Activated naive CD4-positive, alpha-beta T cell treated with anti-CD3 and anti-CD28 coated beads, Interleukin-2, amount 50 U/mL, for 24 hours (primary cell): Measurements from ENCODE around the gene SLU7.

Experiments used
- H3K27ac Mint-ChIP-seq: one replicate; pipeline ENCODE4 v1.8.0; 2021; ENCODE audit warnings: mild to moderate bottlenecking, mixed read lengths
- H3K27me3 Mint-ChIP-seq: one replicate; pipeline ENCODE4 v1.8.0; 2021; ENCODE audit warnings: mixed read lengths
- H3K36me3 Mint-ChIP-seq: one replicate; pipeline ENCODE4 v1.8.0; 2021; ENCODE audit warnings: mixed read lengths
- H3K4me1 Mint-ChIP-seq: one replicate; pipeline ENCODE4 v1.8.0; 2021; ENCODE audit warnings: mixed read lengths
- H3K4me3 Mint-ChIP-seq: one replicate; pipeline ENCODE4 v1.8.0; 2021; ENCODE audit warnings: mild to moderate bottlenecking, mixed read lengths
- H3K9me3 Mint-ChIP-seq: one replicate; pipeline ENCODE4 v1.8.0; 2021; ENCODE audit warnings: mixed read lengths

SLU7 gene

DNA sequence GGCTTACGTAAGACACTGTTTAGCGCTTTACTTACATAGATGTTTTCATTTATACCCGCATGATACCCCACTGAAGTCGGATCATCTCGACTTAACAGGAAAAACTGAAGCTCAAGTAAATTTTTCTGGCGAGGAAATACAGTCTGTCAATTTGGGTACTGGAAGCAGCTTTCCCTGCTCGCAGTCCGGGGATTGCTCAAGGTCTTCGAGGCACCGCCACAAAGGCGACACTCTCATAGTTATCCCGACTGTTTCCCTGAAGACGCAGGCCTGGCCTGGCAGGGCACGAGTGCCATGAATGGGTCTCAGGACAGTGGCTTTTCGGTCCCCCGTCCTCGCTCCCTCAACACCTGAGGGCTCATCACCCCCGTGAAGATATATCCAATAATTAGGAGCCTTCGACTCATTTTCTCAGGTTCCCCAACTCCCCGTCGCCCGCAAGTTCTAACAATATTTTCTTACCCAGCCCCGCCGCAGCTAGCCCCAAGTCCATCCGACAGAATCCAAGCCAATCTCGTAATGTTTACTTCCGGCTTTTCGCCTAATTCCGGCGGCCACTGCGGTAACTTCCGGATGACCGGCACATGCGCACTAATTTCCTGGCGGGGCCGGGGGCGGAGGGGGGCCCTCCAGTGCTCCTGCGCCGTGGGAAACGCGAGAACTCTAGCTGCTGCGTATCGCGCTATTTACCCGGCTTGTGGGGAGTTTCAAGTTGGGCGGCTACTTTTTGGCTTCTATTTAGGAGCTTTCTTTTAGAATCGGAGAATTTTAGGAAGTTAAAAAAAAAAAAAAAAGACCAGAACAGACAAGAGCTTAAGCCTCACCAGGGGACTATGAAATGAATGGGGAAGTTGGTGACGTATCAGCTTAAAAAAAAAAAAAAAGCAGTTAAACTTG lies at the start of gene SLU7:
Gene SLU7, minus strand, starts transcription at position 521 of the 897 bp plus-strand sequence. CDS start 3,787 bp downstream, outside the sequence.
- H3K27ac Mint-ChIP-seq, result peak within 1 kb of the TSS; percentile 98
- H3K36me3 Mint-ChIP-seq, result peaks cover 2% of the 10 kb centered on the region
- H3K9me3 Mint-ChIP-seq, result no peaks in the 10 kb centered on the region
- H3K27me3 Mint-ChIP-seq, result no peaks in the 10 kb centered on the region
- H3K4me3 Mint-ChIP-seq, result peak within 1 kb of the TSS; percentile 97
- peaks cover 84% of the 10 kb centered on the region for H3K4me1 Mint-ChIP-seq

DNA sequence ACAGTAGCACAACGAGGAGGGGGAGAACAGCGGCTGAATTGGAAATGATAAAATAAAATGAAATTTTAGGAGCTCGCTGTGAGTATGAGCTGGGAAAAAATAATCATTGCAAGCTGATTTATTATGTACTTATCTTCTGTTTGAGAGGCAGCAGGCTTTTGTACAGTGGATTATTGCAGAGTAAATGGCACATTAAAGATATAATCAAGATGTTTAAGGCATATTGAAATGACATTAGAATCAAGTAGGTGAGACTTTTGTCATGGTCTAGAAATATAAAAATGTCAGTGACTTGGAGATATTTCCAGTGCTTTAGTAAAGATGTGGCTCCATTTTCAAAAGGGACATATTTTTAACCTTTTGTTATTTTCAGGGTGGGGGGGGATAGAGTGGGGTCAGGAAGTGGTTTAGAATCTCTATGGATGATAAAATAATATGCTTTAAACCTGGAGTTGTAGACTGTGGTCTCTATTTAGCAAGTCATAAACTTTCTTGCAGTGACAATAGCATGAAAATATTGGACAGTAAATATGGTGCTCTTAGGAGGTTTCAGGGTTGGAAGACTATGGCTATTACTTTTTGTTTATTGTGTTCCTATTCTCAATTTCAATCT lies 49.6 kb upstream of the SLU7 start:
- Mint-ChIP-seq H3K4me3 (peak overlapping the region; percentile 98), H3K9me3 (no peaks in the 10 kb centered on the region), H3K27me3 (no peaks in the 10 kb centered on the region), H3K36me3 (peaks cover 1% of the 10 kb centered on the region), H3K27ac (peak overlapping the region; percentile 99), H3K4me1 (peaks cover 84% of the 10 kb centered on the region)

DNA sequence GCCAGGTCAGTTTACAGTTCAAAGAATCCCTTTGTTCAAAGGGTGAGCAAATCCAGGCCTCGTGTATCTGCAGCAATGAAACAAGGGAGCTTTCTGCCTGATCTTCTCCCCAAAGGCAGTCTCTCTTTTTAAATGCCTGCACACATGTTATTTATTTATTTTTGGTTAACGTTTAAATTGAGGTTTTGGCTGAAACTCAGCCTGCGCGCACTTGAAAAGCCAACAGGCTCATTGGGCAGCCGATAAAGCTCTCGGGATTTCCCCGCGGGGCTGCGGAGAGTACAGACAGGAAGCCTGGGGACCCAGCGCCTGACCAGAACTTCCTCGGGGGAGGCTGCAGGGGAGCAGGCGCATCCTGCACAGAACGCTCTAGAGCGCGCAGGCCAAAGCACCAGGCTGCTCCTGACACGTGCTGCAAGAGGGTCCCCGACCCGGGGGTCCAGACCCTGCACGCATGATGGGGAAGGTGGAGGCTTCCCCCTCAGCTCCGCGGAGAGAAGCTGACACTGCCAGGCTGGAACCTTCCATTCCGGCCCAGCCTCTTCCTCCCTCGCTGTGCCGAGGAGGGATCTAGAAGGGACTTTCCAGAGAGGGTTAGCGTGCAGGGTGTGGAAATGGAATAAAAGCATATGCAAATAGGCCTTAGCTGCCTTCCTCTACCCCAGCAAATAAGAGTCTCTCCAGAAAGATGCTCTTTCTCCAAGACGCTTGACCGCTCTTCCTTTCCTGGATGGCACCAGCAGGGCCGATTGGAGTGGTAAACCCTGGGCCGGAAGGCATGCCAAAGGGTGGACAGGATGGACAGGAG lies 48.9 kb upstream of the SLU7 start:
- H3K4me1 Mint-ChIP-seq, result peaks cover 81% of the 10 kb centered on the region

DNA sequence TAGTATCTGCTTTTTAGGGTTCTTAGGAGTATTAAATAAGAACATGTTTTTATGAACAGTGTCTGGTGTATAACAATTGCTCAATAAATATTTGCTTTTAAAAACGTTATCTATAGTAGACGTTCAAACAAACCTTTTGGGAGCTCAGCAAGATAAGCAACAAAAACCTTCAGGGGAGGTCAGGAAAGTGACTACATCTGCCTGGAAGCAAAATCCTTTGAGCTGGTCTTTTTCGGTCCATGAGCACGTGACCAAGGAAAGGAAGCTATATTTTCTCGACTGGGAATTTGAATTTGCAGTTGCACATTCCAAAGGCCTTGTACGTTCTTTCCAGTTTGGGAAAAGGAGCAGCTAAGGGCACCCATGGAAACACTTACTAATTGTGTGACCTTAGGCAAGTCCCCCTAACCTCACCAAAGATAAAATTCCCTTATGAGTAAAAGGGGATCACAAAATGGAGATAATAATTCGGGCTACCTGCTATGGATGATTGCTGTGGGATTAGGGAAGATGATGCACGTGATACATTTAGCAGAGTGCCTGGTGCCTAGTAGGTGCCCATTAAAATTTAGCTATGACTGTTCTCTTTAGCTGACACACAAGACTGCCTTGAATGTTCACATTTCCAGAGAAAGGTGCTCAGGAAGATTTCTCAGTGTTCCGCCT lies 48.1 kb upstream of the SLU7 start:
- Mint-ChIP-seq H3K4me1 (peaks cover 78% of the 10 kb centered on the region), H3K4me3 (peak overlapping the region; percentile 98), H3K27me3 (no peaks in the 10 kb centered on the region), H3K27ac (peak overlapping the region; percentile 99), H3K9me3 (no peaks in the 10 kb centered on the region), H3K36me3 (no peaks in the 10 kb centered on the region)

More for the DNA sequence above, 48.9 kb upstream of the SLU7 start:
- Mint-ChIP-seq H3K27ac (peak overlapping the region; percentile 99), H3K4me3 (peak overlapping the region; percentile 98), H3K9me3 (no peaks in the 10 kb centered on the region), H3K36me3 (no peaks in the 10 kb centered on the region), H3K27me3 (no peaks in the 10 kb centered on the region)

DNA sequence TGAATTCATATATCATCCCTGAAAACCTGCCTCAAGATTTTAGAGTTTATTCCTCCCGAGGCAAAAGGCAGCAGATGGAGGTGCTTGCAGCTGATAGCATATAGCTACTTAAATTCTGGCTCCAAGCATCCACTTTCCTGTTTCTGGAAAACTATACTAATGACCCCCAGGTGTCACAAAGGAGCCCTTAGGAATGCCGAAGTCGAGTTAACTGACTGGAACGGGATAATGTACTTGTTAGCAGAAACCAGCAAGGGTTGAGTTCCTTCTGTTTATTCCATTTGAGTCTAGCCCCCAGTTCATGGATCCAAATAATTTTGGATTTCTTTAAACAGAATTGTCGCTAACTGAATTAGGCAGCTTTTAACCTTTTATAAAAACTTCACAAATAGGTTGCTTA lies 47.2 kb upstream of the SLU7 start:
- no peaks in the 10 kb centered on the region for H3K9me3 Mint-ChIP-seq
- H3K27ac Mint-ChIP-seq, result no peak overlapping the region
- H3K27me3 Mint-ChIP-seq, result no peaks in the 10 kb centered on the region
- no peaks in the 10 kb centered on the region for H3K36me3 Mint-ChIP-seq
- peaks cover 70% of the 10 kb centered on the region for H3K4me1 Mint-ChIP-seq
- no peak overlapping the region for H3K4me3 Mint-ChIP-seq

DNA sequence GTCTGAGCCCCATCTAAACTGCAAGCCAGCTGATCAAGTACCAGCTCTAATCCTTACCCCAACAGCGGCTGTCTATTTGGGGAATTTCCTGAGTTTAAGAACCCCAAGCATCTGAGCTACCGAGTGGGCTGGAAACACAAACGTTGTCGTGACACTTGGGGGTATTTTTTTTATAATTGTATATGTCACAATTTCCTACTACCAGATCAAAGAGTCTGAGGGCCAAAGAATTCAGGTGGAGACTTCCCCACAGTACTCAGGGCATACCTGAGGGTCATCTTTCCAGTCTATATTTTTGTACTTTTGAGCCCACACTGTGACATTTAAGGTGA lies 45.6 kb upstream of the SLU7 start:
- Mint-ChIP-seq H3K4me1 (peaks cover 58% of the 10 kb centered on the region), H3K27me3 (no peaks in the 10 kb centered on the region), H3K27ac (peak overlapping the region; percentile 94), H3K36me3 (no peaks in the 10 kb centered on the region), H3K4me3 (peak overlapping the region; percentile 45), H3K9me3 (no peaks in the 10 kb centered on the region)

DNA sequence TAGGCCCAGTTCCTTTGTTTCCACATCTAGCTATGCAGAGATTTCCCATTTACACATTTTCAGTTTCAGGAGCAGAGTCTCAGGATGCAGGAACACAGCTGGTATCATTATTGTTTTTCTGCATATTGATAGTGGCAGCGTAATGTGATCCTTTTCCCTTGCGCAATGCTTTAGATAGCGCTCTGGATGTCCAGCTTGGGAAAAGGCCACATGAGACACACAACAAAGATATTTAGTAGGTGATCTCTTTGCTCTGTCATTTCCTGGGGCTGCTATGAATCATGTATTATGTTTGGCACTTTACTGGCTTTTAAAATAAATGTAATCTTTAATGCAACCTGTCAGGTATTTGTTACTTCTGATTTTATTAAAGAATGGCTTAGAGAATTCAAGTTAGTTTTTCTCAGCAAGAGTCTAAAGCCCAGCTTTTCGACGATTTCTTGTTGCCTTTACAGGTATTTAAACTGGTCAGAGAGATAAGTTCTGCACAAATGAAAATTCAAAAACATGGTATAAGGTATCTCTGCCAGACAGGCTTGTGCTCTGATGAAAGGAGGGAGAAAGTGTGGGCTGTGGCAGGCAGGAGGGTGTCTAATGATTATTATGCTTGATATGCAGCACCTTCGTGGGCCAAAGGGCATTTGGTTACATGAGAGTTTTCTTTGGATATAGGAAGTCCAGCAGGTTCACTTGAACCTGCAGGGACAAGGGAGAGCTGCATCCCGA lies 45.0 kb upstream of the SLU7 start:
- Mint-ChIP-seq H3K27me3 (no peaks in the 10 kb centered on the region), H3K36me3 (no peaks in the 10 kb centered on the region), H3K4me1 (peaks cover 58% of the 10 kb centered on the region), H3K9me3 (no peaks in the 10 kb centered on the region), H3K27ac (peak overlapping the region; percentile 94), H3K4me3 (peak overlapping the region; percentile 45)

DNA sequence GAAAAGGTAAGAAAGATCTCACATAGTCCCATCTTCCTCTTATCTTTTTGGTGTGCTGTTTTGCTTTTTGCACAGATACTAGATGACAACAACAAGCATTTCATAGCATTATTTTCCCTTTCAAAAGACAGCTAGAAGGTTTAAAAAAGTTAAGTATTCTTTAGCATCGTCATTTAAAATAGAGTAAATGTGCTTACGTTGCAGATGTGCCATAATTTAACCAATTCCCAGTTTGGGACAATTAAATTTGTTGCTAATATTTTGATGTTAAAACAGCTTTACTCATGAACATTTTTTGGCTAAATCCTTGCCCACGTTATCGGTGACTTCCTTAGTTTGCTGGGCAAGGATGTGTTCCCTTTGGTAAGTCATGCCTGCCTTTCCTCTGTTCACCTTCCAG lies 44.3 kb upstream of the SLU7 start:
- H3K36me3 Mint-ChIP-seq, result no peaks in the 10 kb centered on the region
- no peaks in the 10 kb centered on the region for H3K27me3 Mint-ChIP-seq
- H3K4me1 Mint-ChIP-seq, result peaks cover 54% of the 10 kb centered on the region
- no peak overlapping the region for H3K27ac Mint-ChIP-seq
- no peak overlapping the region for H3K4me3 Mint-ChIP-seq
- H3K9me3 Mint-ChIP-seq, result no peaks in the 10 kb centered on the region

DNA sequence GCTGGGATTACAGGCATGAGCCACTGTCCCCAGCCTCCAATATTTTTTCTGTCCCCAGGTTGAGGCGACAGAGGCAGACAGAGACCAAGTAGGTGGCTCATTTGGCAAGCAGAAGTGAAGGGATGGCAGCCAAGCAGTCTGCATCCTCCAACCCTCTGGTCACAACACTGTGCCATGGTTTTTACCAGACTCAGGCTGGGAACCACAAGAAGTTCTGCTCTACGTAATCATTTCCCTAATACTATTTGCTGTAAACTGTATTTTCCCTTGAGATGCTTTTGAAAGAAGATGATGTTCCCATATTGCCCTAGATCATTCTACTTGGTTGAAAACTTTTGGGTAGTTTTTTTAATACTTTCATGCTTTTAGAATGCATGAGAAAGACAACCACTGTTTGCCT lies 43.3 kb upstream of the SLU7 start:
- peaks cover 44% of the 10 kb centered on the region for H3K4me1 Mint-ChIP-seq
- no peaks in the 10 kb centered on the region for H3K27me3 Mint-ChIP-seq
- no peaks in the 10 kb centered on the region for H3K9me3 Mint-ChIP-seq
- no peak overlapping the region for H3K4me3 Mint-ChIP-seq
- H3K27ac Mint-ChIP-seq, result no peak overlapping the region
- no peaks in the 10 kb centered on the region for H3K36me3 Mint-ChIP-seq

DNA sequence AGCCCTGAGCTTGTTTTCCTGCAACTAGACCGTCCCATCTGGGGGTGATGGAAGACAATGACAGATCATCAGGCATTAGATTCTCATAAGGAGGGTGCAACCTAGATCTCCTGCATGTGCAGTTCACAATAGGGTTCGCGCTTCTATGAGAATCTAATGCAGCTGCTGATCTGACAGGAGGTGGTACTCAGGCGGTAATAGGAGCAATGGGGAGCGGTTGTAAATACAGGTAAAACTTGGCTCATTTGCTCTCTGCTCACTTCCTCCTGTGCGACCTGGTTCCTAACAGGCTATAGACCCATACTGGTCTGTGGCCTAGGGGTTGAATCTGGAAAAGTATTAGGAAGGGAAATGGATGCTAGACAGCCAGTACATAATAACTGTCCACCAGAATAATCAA lies 42.5 kb upstream of the SLU7 start:
- Mint-ChIP-seq H3K27ac (no peak overlapping the region), H3K9me3 (no peaks in the 10 kb centered on the region), H3K36me3 (no peaks in the 10 kb centered on the region), H3K27me3 (no peaks in the 10 kb centered on the region), H3K4me1 (peaks cover 36% of the 10 kb centered on the region), H3K4me3 (no peak overlapping the region)

DNA sequence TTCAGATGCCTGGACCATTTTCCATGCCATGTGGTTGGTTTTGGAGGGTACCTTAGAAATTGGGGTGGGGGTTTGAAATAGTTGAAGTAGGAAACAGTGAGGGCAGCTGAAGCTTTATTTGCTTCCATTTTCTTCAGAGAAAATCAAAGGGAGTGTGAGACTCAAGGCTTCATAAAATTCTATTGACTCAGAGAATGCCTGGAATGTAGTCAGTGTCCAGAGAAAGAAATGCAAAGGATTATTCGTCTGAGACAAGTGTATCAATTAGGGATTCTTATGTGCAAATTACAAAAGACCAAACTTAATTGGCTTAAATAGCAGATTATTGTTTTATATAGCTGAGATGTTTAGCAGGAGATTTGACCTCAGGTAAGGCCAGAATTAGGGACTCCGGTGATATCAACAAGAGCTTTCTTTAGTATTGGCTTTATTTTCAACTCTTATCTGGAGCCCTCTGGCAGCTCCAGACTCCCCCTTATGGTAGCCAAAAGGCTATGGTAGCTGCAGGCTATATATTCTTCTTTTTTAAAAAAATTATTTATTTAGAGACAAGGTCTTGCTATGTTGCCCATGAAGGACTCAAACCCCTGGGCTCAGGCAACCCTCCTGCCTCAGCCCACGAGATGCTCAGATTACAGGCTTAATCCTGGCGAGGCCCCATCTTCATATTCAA lies 41.6 kb upstream of the SLU7 start:
- no peak overlapping the region for H3K4me3 Mint-ChIP-seq
- H3K27me3 Mint-ChIP-seq, result peaks cover under 1% of the 10 kb centered on the region
- H3K36me3 Mint-ChIP-seq, result no peaks in the 10 kb centered on the region
- H3K27ac Mint-ChIP-seq, result no peak overlapping the region
- H3K4me1 Mint-ChIP-seq, result peaks cover 29% of the 10 kb centered on the region
- H3K9me3 Mint-ChIP-seq, result no peaks in the 10 kb centered on the region

DNA sequence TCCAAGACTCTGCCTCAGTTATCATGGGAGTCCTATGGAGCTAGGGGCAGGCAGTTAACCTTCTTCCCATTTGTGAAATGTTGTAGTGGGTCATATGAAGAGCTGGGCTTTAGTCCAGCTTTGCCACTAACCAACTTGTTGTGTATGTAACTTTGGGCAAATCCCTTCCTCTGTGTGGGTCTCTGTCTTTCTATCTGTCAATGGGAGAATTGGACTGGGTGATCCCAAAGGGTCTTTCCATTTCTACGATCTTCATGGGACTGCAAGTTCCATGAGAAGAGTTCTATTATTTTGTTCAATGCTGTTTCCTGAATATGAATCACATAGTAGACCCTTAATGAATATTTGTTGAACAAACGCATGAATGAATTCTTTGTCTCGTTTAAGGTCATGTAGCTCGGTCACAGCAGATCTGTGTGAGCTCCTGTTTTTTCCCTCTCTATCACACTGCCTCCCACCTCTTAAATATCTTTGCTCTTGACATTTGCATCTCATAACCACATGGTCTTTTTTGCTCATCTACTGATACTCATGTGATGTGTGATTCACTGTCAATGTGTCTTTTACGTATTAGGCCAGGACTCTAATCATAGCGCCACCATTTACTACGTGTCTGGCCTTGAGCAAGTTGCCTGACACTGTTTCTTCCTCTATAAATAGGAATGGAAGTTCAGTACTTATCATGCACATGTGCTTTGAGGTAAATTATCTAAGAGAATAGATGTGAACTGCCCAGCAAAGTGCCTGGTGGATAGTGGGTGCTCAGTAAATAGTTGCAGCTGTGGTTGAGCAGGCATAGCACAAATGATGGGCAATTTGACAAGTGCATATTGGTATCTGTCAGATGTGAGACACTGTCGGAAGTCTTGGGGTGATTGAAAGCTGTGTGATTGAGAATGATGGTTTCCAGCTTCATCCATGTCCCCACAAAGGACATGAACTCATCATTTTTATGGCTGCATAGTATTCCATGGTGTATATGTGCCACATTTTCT lies 40.2 kb upstream of the SLU7 start:
- Mint-ChIP-seq H3K4me3 (no peak overlapping the region), H3K27ac (peak overlapping the region; percentile 10), H3K36me3 (peaks cover 2% of the 10 kb centered on the region)

DNA sequence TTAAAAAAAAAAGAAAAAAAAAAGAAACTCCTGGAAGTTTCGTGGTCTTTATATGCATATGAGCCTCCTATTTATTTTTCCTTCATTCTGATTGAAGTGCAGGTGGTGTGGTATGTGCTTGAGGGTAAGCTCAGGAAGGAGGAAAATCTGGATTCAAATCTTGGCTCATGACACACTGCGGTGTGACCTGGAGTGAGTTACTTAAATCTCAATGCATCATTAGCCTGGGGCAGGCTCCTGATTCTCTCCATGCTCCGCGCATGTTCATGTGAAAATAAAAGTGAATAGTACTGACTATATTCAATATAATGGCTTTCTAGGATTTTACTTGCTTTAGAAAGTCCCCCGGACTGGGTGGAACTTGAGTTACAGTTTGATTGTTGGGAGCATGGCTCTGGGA lies 38.4 kb upstream of the SLU7 start:
- H3K4me3 Mint-ChIP-seq, result no peak overlapping the region
- H3K4me1 Mint-ChIP-seq, result peaks cover 7% of the 10 kb centered on the region
- H3K27me3 Mint-ChIP-seq, result peaks cover 2% of the 10 kb centered on the region
- no peak overlapping the region for H3K27ac Mint-ChIP-seq
- H3K9me3 Mint-ChIP-seq, result no peaks in the 10 kb centered on the region
- peaks cover 2% of the 10 kb centered on the region for H3K36me3 Mint-ChIP-seq

More for the DNA sequence above, 40.2 kb upstream of the SLU7 start:
- H3K4me1 Mint-ChIP-seq, result peaks cover 15% of the 10 kb centered on the region
- H3K27me3 Mint-ChIP-seq, result peaks cover 2% of the 10 kb centered on the region
- H3K9me3 Mint-ChIP-seq, result no peaks in the 10 kb centered on the region
